Caki2 (cell line): Measurements from ENCODE around the gene WDR13. TPM values are rescaled to one million over a fixed set of nuclear protein-coding genes. Genes with fewer than 3 reads are reported as not detected.

Experiments
- DNase-seq: peaks from one replicate; pipeline ENCODE4 v3.0.0-alpha.2; 2015; ENCODE audit warnings: low read depth
- in situ Hi-C: cut with HindIII; loops from 2 replicates; pipeline ENCODE4 v1.10.0; 2016; ENCODE audit warnings: low sequenced_read_pairs, low pct_unique_long_range_greater_than_20kb, mixed read lengths
- total RNA-seq: library from RNA; depleted of rRNA; stranded (reverse); fragments of >200 nt; shearing (Covaris generic); gene quantifications from 2 replicates; pipeline ENCODE4 v1.2.3, GENCODE V29; 2014; ENCODE audit warnings: low replicate concordance

Gene WDR13
- total RNA-seq, 1 experiment from 2014 or later: 70.4 TPM

DNA sequence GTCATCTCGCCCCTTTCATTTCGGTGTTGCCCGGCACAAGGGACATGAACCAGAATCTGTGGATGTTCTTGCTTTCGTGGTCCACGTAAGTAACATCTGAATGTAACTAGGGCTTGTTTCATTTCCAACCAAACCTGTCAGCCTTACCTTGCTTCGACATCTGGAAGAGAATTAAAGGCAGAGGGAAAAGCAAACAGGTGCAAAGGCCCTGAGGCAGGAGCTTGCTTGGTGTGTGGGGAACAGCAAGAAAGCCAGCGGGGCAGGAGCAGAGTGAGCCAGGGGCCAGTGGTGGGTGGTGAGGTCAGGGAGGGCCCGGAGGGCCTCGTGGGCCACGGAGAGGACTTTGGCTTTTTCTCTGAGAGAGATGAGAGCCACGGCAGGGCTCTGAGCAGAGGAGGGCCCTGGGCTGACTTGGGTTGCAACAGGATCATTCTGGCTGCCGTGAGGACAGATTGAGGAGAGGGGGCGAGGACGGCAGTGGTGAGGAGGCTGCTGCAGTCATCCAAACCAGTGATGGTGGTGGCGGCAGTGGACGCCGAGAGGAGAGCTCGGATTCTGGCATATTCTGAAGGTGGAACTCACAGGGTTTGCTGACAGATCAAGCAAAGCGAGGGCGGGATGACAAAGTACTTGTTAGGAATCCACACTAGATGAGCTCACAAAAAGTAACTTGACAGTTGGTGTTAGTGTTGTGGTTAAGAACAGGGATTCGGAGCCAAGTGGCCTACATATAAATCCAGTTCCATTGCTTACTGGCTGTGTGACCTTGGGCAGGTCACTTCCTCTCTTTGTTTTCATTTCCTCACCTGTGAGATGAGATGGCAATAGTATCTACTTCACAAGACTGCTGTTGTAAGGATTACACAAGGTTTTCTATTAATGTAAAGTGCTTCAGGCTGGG is 6.8 kb upstream of the WDR13 start:
- in situ Hi-C loops: no loop called here
- DNase-seq: no peak

DNA sequence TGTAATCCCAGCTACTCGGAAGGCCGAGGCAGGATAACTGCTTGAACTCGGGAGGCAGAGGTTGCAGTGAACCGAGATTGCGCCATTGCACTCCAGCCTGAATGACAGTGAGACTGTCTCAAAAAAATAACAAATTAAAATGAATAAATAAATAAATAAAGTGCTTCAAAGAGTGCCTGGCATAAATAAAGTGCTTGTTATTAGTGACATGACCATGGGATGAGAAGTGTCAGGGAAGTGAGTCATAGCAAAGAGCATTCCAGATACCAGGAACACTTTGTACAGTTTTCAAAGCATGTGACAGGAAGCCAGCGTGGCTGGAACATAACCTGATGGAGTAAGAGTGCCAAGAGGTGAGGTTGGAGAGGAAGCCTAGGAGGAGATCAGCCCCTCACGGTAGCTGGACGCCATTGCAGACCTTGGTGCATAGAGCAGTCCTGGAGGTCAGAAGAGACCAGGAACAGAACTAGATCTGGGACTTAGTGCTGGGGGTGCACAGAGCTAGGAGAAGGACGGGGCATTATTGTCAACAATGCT is 6.0 kb upstream of the WDR13 start:
- in situ Hi-C loops: no loop called here
- peak; percentile 48 for DNase-seq

DNA sequence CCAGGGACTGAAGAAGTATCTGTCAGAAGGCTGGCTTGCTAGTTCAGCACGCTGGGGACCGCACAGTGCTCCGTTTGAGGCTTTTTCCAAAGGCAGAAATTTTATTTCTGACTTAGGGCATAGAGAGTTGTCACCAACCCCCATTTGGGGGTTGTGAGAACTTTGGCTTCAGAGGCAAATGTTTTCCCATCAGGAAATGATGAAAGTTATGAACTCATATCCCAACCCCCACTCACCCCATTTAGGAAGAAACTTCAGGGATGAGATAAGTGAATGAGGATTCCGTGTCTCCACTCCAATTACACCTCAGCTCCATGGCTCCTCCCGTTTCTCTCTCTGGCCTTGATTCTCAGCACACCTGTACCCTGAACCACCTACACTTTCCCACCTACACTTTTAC is 4.3 kb upstream of the WDR13 start:
- DNase-seq: no peak
- in situ Hi-C loops: no loop called here

DNA sequence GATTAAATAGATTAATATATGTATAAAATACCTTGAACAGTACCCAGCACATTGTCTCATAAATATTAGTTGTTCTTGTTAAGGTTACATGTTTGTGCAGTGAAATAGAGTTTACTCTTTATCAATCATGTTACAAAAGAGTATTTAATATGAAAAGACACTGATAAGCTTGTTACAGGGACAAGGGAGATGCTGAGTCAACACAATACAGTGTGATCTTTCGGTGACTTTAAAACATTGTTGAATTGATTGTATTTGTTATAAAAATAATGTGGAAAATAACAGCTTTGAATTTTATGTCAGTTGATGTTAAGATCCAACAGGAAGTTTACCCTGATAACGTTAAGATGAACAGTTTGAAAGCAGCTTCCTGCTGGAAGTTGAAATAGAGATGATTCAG is 1.4 kb upstream of the WDR13 start:
- DNase-seq: no peak
- in situ Hi-C loops: no loop called here

DNA sequence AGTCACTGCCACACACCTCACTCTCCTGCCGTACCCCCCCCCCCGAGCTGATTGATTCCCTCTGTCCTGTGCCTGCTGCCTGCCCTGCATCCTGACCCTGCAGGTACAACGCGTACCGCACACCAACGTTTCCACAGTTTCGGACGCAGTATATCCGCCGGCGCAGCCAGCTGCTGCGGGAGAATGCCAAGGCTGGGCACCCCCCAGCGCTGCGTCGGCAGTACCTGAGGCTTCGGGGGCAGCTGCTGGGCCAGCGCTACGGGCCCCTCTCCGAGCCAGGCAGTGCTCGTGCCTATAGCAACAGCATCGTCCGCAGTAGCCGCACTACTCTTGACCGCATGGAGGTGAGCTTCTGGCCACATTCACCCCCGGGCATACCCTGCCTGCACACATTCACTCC is 1.3 kb downstream of the WDR13 start:
- in situ Hi-C loops: no loop called here
- no peak for DNase-seq

DNA sequence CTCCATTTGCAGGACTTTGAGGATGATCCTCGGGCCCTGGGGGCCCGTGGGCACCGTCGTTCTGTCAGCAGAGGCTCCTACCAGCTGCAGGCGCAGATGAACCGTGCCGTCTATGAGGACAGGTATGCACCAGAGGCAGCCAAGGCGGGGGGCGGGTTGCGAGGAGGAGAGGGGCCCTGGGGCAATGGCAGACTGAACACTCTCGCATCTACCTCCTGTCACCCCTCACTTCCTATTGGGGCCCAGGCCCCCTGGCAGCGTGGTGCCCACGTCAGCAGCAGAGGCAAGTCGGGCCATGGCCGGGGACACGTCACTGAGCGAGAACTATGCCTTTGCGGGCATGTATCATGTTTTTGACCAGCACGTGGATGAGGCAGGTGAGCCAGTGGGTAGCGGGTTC is 2.0 kb downstream of the WDR13 start:
- DNase-seq: no peak
- in situ Hi-C loops: no loop called here

DNA sequence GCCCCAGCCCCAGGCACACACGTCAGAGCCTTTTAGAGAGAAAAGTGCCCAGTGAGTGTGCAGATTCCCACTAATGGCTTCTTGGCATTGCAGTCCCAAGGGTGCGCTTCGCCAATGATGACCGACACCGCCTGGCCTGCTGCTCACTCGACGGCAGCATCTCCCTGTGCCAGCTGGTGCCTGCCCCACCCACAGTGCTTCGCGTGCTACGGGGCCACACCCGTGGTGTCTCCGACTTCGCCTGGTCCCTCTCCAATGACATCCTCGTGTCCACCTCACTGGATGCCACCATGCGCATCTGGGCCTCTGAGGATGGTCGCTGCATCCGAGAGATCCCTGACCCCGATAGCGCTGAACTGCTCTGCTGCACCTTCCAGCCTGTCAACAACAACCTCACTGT is 2.9 kb downstream of the WDR13 start:
- in situ Hi-C loops: no loop called here
- no peak for DNase-seq

DNA sequence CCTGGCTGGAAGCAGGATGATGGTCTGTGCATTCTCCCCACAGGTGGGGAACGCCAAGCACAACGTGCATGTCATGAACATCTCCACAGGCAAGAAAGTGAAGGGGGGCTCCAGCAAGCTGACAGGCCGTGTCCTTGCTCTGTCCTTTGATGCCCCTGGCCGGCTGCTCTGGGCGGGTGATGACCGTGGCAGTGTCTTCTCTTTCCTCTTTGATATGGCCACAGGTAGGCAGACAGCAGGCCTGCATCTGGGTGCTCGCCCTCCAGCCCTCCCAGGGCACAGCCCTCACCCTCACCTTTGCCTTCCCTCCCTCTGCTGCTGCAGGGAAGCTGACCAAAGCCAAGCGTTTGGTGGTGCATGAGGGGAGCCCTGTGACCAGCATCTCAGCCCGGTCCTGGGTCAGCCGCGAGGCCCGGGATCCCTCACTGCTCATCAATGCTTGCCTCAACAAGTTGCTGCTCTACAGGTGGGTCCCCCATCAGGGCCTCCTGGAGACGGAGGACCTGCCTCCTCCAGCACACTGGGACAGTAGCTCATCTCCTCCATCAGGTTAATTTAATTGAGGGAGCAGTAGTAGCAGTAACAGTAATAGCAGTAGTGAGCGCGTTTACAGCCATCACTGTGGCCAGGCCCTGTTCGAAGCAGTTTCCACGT is 4.6 kb downstream of the WDR13 start:
- in situ Hi-C loops: no loop called here
- no peak for DNase-seq

DNA sequence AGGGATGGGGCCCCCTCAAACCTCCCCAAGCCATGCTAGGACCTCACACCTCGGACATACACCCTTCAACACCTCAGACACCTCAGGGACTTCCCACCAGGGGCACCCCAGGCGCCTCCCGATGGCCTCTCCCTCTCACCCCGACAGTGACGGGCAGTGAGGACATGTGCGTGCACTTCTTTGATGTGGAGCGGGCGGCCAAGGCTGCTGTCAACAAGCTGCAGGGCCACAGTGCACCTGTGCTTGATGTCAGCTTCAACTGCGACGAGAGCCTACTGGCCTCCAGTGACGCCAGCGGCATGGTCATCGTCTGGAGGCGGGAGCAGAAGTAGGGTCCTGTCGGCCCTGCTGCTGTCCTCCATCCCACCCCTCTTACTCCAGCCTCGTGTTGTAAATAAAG is 7.4 kb downstream of the WDR13 start:
- in situ Hi-C loops: no loop called here
- no peak for DNase-seq

DNA sequence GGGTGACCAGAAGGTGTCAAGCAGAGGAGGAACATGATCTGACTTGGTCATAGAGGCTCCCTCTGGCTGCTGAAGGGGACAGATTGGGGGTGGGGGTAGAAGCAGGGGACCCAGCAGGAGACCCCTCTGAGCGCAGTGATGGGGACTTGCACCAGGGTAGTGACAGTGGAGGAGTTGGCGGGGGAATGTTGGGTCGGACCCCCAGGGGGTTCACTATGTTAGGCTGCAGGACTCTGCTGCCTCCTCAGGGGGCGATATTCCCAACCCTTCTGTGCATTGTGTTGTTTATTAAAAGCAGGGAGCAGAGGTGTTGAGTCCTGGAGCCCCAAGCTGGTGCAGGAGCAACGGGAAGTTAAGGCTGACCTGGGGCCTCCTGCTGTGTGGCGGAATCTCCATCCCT is 8.8 kb downstream of the WDR13 start:
- no peak for DNase-seq
- in situ Hi-C loops: no loop called here

DNA sequence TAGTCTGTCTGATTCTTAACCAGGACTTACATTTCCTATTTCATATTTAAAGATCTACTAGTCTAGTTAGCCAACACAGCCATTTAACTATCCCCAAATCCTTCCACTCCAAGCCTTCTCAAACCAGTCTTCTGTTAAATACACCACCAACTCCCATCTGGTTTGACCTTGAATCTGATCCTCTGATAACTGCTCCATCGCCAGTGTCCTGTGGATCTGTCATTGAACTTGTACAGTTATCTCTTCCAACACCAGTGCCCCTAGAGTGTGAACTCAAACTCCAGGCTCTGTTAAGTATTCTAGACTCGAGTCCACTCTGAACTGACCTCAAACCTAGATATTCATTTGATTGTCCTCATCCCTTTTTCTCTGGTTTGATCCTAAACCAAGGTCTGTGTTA is 14.4 kb downstream of the WDR13 start:
- no peak for DNase-seq
- in situ Hi-C loops: no loop called here

DNA sequence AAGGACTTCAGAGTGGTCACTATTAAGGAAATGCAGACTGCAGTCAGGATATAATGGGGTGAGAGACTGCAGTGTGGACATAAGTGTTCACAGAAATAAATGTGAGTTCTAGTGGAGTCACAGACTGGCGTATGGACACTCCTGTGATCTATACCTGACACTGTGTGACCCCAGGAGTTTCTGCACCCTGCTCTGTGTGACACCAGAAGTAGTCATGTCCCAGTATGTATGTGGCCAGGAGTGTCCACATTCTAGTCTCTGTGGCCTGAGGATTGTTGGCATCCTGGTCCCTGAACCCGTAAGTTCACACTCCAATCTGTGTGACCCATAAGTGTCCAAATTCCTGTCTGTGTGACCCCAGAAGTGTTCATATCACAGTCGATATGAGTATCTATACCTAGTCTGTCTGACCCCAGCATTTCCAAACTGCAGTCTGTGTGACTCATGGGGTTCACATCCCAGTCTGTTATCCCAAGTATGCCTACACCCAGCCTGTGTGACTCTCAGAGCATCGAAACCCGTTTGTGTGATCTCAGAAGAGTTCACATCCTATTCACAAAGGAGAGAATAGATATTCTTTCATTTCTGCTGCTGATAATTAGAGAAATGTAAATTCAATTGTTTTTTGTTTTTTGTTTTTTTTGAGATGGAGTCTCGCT is 16.3 kb downstream of the WDR13 start:
- in situ Hi-C loops: no loop called here
- no peak for DNase-seq

DNA sequence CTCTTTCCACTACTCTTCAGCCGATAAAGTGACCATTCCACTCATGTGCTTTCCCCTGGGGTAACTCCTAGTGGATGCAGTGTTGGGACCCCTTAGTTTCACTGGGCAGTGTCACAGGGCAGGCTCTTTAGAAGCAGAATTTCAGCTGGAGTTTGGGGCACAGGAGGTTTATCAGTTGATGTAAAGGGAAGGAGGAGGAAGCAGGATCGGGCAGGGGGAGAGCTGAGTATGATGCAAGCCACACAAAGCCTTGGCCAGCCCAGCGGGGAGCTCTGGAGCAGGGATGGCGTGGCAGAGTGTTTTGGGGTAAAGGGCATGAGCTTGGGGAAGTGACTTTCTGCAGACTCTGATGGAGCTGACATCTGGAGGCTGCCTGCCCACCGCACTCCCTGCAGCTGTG is 19.3 kb downstream of the WDR13 start:
- in situ Hi-C loops: no loop called here
- DNase-seq: no peak

DNA sequence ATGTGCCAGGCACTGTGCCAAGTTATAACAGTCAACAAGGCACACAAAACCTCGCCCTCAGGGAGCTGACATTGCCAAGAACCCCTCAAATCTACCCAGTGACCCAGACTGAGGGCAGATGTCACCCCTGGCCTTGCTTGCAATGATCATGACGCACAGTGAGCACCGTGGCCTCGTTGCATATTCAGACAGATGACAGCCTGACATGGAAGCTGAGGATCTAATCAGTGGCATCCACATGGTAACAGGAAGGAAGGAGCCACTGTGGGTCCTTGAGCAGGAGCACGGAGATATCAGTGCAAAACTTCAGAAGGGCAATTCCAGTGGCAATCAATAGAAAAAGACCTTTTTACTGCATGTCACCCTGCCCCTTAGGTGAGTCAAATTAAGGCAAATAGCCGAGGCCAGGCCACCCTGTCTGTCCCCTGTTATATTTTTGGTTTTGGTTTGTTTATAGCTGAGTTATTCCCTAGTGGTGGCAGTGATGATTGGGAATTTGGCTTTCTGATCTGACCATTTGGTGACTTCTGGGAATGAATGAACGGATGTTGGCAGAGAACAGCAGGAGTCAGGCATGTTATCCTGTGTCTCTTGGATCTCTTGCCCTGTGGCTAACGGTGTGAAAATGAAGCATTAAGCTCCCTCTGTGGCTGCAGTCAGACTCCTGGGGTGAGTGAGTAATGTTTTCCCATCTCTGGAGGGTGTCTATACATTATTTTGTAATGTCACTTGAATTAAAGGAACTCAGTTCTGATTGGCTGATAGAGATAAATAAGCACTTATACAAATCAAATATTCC is 20.4 kb downstream of the WDR13 start:
- no peak for DNase-seq

DNA sequence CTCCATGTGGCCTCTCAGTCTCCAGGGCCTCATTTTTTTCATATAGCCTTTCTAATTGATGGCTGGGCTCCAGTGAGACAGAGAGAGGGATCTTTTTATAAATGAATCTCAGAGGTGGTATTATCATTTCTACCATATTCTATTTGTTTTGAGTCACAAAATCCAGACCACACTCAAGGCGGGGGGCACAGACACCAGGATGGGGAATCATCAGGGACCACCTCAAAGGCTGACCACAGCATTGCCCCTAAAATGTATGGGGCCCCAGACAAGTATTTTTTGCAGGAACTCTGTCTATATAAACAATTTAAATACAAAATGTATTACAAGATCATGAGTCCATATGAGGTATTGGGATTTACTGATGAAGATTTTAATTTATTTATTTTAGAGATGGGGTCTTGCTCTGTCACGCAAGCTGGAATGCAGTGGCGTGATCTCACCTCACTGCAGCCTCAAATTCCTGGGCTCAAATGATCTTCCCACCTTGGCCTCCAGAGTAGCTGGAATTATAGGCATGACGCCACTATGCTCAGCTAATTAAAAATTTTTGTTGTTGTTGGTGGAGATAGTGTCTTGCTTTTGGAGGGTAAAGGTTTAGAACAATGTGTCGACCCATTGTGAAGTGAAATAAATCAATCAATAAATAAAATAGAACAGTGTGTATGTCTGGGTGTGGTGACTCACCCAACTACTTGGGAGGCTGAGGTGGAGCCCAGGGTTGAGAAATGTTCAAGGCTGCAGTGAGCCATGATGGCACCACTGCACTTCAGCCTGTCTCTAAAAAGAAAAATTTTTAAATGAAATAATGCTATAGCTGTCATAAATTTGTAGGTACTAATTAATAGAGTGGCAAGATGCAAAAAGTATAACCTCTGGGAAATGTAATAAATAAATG is 29.4 kb downstream of the WDR13 start:
- no peak for DNase-seq
- in situ Hi-C loops: no loop called here

More for the DNA sequence above, 20.4 kb downstream of the WDR13 start:
- in situ Hi-C loops: no loop called here

DNA sequence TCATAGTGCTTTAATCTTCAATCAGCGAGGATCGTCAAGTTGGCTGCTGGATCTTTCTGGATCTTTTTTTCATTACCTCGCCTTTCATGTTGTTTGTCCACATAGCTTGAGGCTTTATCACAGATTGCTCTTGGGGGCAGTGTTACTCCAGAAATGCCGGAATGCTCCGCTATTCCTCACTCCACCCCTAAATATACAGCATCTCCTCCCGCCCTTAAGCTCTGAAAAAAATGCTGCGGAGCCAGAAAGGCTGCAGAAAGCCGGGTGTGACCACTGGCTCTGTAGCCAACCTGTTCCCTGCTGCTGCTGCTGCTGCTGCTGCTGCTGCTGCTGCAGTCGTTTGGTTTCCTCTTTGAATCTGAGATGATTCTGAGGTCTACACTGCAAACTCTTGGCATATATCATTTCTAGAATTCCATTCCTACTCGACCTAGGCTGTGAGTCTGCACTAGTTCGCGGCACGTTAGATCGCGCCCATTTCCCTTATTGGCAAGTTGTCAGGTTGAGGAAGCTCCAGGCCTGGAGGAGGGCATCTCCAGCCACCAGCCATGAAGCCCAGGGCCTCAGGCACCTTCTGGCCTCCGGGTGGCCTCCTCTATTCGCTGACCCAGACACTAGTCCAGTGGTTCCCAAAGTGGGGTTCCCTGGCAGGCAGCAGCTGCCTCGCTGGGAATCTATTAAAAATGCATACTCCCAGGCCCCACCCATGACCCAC is 34.2 kb downstream of the WDR13 start:
- in situ Hi-C loops: no loop called here
- peak; percentile 90 for DNase-seq

DNA sequence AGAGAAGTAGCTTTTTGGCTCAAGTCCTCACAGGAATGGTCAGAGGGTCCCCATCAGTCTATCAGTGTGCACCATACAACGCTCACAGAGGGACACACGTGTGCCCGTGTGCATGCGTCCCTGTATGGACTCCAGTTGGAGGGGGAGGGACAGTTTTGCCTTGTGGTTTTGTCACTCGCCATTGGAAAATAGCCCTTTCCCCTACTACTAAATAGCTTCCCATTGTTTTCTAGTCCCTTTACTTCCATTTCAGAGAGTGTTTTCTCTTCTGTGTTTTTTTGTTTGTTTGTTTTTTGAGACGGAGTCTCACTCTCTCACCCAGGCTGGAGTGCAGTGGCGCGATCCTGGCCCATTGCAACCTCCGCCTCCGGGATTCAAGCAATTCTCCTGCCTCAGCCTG is 34.9 kb downstream of the WDR13 start:
- no peak for DNase-seq
- in situ Hi-C loops: no loop called here
